Activated T-cell treated with anti-CD3 and anti-CD28 coated beads, Interleukin-2, amount 50 U/mL, for 72 hours (primary cell): Measurements from ENCODE around the gene UBE2D3. TPM values are rescaled to one million over a fixed set of nuclear protein-coding genes. Genes with fewer than 3 reads are reported as not detected.

Experiments used
- ATAC-seq, 2 donors: fragments of 150-1000 bp; cut with Tn5 transposase; replicated peaks in 1 of 2; 2 replicates each; pipeline ENCODE4 v1.10.0; 2021; ENCODE audit warnings: moderate library complexity in 2 of 2, mild to moderate bottlenecking in 1 of 2
- DNase-seq, 2 donors: peaks; one replicate each; pipeline ENCODE4 v3.0.0; 2021 to 2022; ENCODE audit warnings: mixed read lengths in 1 of 2
- H3K27ac Mint-ChIP-seq: one replicate; pipeline ENCODE4 v1.8.0; 2022; ENCODE audit warnings: mild to moderate bottlenecking, moderate library complexity, mixed read lengths
- H3K27me3 Mint-ChIP-seq: one replicate; pipeline ENCODE4 v1.8.0; 2022; ENCODE audit warnings: low read depth, mixed read lengths
- H3K36me3 Mint-ChIP-seq, 2 donors: one replicate each; pipeline ENCODE4 v1.8.0; 2022; ENCODE audit warnings: mixed read lengths in 2 of 2, mild to moderate bottlenecking in 1 of 2; ENCODE audit not compliant: insufficient read depth in 2 of 2
- H3K4me1 Mint-ChIP-seq: one replicate; pipeline ENCODE4 v1.8.0; 2022; ENCODE audit warnings: low read depth, mixed read lengths
- H3K4me3 Mint-ChIP-seq, 2 donors: one replicate each; pipeline ENCODE4 v1.8.0; 2022; ENCODE audit warnings: mild to moderate bottlenecking in 2 of 2, mixed read lengths in 2 of 2, moderate library complexity in 2 of 2
- H3K9me3 Mint-ChIP-seq, 2 donors: one replicate each; pipeline ENCODE4 v1.8.0; 2022; ENCODE audit warnings: mixed read lengths in 2 of 2
- total RNA-seq, 2 donors: library from RNA; stranded (reverse); gene quantifications; one replicate each; pipeline ENCODE4 v1.2.3, GENCODE V29; 2022

The UBE2D3 gene
- total RNA-seq, 2 donors from 2014 or later, result 460 to 481 TPM

DNA sequence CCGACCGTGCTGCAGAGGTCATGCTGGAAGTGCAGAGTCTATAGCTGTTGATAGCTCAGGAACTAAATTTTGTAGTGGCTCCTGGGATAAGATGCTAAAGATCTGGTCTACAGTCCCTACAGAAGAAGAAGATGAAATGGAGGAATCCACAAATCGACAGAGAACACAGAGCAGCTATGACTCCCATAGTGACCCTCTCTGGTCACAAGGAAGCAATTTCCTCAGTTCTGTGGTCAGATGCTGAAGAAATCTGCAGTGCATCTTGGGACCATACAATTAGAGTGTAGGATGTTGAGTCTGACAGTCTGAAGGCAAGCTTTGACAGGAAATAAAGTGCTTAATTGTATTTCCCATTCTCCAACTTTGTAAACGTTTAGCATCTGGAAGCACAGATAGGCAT lies 75.4 kb downstream of the UBE2D3 start:
- H3K4me3 Mint-ChIP-seq, result no peak overlapping the region
- DNase-seq, result no peak
- ATAC-seq, result no peak
- H3K27ac Mint-ChIP-seq, result no peak overlapping the region
- H3K9me3 Mint-ChIP-seq, result no peaks in the 10 kb centered on the region
- no peaks in the 10 kb centered on the region for H3K4me1 Mint-ChIP-seq
- no peaks in the 10 kb centered on the region for H3K27me3 Mint-ChIP-seq
- H3K36me3 Mint-ChIP-seq, result peaks cover 2 to 5% of the 10 kb centered on the region in 2 donors

Other genes starting within 250 kb of the UBE2D3 start
- gene MANBA, start 66.6 kb downstream of the UBE2D3 start, total RNA-seq, result 10 to 100 TPM; 14.8 to 16.8 TPM
- 10 to 100 TPM; 36.3 to 38.4 TPM for gene CISD2, start 41.4 kb upstream of the UBE2D3 start, total RNA-seq
- 1 to 10 TPM; 2.5 to 3.4 TPM for gene SLC9B1, start 192.2 kb upstream of the UBE2D3 start, total RNA-seq
- gene SLC9B2, start 249.2 kb upstream of the UBE2D3 start, total RNA-seq, result 10 to 100 TPM; 22.5 to 24.5 TPM